ENCODE data around the gene CERCAM.
A peak's percentile ranks its signal among the peaks of the same experiment; 100 is the strongest.

CERCAM gene

GRCh38 chr9:128456613-128457061 lies 36.0 kb downstream of the CERCAM start:
- peak; percentile 55 for DNase-seq (ENCODE audit: low spot score)

GRCh38 chr9:128457207-128457606 lies 36.5 kb downstream of the CERCAM start:
- DNase-seq (ENCODE audit: low spot score), result no peak

GRCh38 chr9:128459011-128459410 lies 38.4 kb downstream of the CERCAM start:
- no peak for DNase-seq (ENCODE audit: low spot score)

- DNase-seq (ENCODE audit: low spot score), result no peak
These were observed 48.4 kb downstream of the CERCAM start for GRCh38 chr9:128469070-128469469.

- no peak for DNase-seq (ENCODE audit: low spot score)
These were observed 49.9 kb downstream of the CERCAM start for GRCh38 chr9:128470560-128470959.

- DNase-seq (ENCODE audit: low spot score), result no peak
These were observed 52.4 kb downstream of the CERCAM start for GRCh38 chr9:128473104-128473503.

GRCh38 chr9:128475867-128476266 lies 55.2 kb downstream of the CERCAM start:
- DNase-seq (ENCODE audit: low spot score), result no peak

GRCh38 chr9:128479262-128479661 lies 58.6 kb downstream of the CERCAM start:
- no peak for DNase-seq (ENCODE audit: low spot score)

- DNase-seq (ENCODE audit: low spot score), result no peak
These were observed 60.9 kb downstream of the CERCAM start for GRCh38 chr9:128481561-128481960.

- no peak for DNase-seq (ENCODE audit: low spot score)
These were observed 61.5 kb downstream of the CERCAM start for GRCh38 chr9:128482186-128482585.

- DNase-seq (ENCODE audit: low spot score), result no peak
These were observed 64.2 kb downstream of the CERCAM start for GRCh38 chr9:128484686-128485413.

GRCh38 chr9:128485414-128485855 lies 64.8 kb downstream of the CERCAM start:
- no peak for DNase-seq (ENCODE audit: low spot score)

GRCh38 chr9:128486201-128486600 lies 65.5 kb downstream of the CERCAM start:
- no peak for DNase-seq (ENCODE audit: low spot score)

All from globus pallidus (tissue), 1 donor.